WTC11 (cell line): ENCODE data around the gene COMMD9.

Source experiments
- CREB1 ChIP-seq: sonication (generic); formaldehyde crosslinking; IDR thresholded peaks from 2 replicates; pipeline ENCODE4 v1.8.0; 2023; ENCODE audit warnings: mild to moderate bottlenecking, missing genetic modification reagents
- EMX1 ChIP-seq: fragments of 250-450 bp; sonication (Bioruptor Pico); IDR thresholded peaks from 2 replicates; pipeline ENCODE4 v1.8.0; 2021; ENCODE audit warnings: mild to moderate bottlenecking
- NFYB ChIP-seq: sonication (generic); formaldehyde crosslinking; conservative IDR thresholded peaks from 2 replicates; pipeline ENCODE4 v1.8.0; 2022; ENCODE audit warnings: low read depth, missing genetic modification reagents
- SP1 ChIP-seq: sonication (generic); formaldehyde crosslinking; conservative IDR thresholded peaks from 2 replicates; pipeline ENCODE4 v1.8.1; 2022; ENCODE audit warnings: missing genetic modification reagents
- TCF7 ChIP-seq: sonication (generic); formaldehyde crosslinking; IDR thresholded peaks from 2 replicates; pipeline ENCODE4 v1.8.0; 2022; ENCODE audit warnings: mild to moderate bottlenecking, low read depth, missing genetic modification reagents, moderate library complexity
- TEAD1 ChIP-seq: sonication (generic); formaldehyde crosslinking; IDR thresholded peaks from 2 replicates; pipeline ENCODE4 v1.8.0; 2022; ENCODE audit warnings: mild to moderate bottlenecking, missing genetic modification reagents
- ZNF138 ChIP-seq: sonication (generic); formaldehyde crosslinking; conservative IDR thresholded peaks from 2 replicates; pipeline ENCODE4 v1.8.1; 2022; ENCODE audit warnings: mild to moderate bottlenecking, moderate library complexity, missing genetic modification reagents
- TF ChIP-seq, protein P1 (sequence below): fragments of 200-600 bp; IDR thresholded peaks from 2 replicates; pipeline ENCODE4 v1.8.0; 2022; ENCODE audit warnings: antibody characterized with exemption
- TF ChIP-seq, protein P2 (sequence below): sonication (generic); formaldehyde crosslinking; IDR thresholded peaks from 2 replicates; pipeline ENCODE4 v1.8.0; 2022; ENCODE audit warnings: mild to moderate bottlenecking, missing genetic modification reagents
- TF ChIP-seq, protein P3 (sequence below): sonication (generic); formaldehyde crosslinking; IDR thresholded peaks from 2 replicates; pipeline ENCODE4 v1.8.0; 2022; ENCODE audit warnings: mild to moderate bottlenecking, missing genetic modification reagents
- TF ChIP-seq, protein P4 (sequence below): sonication (generic); formaldehyde crosslinking; IDR thresholded peaks from 2 replicates; pipeline ENCODE4 v1.8.1; 2023; ENCODE audit warnings: mild to moderate bottlenecking, missing genetic modification reagents, moderate library complexity
- TF ChIP-seq, protein P5 (sequence below): sonication (generic); formaldehyde crosslinking; IDR thresholded peaks from 2 replicates; pipeline ENCODE4 v1.8.0; 2023; ENCODE audit warnings: mild to moderate bottlenecking, missing genetic modification reagents
- TF ChIP-seq, protein P6 (sequence below): sonication (generic); formaldehyde crosslinking; IDR thresholded peaks from 2 replicates; pipeline ENCODE4 v1.8.1; 2022; ENCODE audit warnings: mild to moderate bottlenecking, moderate library complexity, missing genetic modification reagents

DNA sequence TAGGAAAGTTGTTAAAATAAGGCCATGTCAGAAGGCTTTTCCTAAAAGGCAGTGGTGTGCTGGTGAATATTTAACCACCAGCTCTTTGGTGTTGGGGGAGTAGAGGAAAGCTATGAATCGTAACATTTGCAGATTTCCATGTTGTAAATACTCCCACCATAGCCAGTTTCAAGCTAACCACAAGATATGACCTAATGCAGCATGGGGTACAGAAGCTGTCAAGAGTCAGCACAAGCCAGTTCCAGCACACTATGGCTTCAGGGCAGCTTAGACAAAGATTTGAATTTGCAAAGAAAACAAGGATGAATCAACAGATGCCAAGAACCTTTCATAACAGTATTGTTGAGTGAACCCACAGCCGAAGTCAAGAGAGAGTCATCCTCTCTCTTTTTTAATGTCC lies 40.0 kb downstream of the COMMD9 start:
- TF ChIP-seq, protein P1, sequence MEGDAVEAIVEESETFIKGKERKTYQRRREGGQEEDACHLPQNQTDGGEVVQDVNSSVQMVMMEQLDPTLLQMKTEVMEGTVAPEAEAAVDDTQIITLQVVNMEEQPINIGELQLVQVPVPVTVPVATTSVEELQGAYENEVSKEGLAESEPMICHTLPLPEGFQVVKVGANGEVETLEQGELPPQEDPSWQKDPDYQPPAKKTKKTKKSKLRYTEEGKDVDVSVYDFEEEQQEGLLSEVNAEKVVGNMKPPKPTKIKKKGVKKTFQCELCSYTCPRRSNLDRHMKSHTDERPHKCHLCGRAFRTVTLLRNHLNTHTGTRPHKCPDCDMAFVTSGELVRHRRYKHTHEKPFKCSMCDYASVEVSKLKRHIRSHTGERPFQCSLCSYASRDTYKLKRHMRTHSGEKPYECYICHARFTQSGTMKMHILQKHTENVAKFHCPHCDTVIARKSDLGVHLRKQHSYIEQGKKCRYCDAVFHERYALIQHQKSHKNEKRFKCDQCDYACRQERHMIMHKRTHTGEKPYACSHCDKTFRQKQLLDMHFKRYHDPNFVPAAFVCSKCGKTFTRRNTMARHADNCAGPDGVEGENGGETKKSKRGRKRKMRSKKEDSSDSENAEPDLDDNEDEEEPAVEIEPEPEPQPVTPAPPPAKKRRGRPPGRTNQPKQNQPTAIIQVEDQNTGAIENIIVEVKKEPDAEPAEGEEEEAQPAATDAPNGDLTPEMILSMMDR = no peak
- TF ChIP-seq TCF7 (CRISPR knock-in tag) (no peak), SP1 (no peak), CREB1 (CRISPR knock-in tag) (no peak), NFYB (no peak), ZNF138 (CRISPR knock-in tag) (no peak), TEAD1 (CRISPR knock-in tag) (no peak), EMX1 (no peak)
- TF ChIP-seq, protein P2, sequence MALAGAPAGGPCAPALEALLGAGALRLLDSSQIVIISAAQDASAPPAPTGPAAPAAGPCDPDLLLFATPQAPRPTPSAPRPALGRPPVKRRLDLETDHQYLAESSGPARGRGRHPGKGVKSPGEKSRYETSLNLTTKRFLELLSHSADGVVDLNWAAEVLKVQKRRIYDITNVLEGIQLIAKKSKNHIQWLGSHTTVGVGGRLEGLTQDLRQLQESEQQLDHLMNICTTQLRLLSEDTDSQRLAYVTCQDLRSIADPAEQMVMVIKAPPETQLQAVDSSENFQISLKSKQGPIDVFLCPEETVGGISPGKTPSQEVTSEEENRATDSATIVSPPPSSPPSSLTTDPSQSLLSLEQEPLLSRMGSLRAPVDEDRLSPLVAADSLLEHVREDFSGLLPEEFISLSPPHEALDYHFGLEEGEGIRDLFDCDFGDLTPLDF (CRISPR knock-in tag) = no peak
- TF ChIP-seq, protein P3, sequence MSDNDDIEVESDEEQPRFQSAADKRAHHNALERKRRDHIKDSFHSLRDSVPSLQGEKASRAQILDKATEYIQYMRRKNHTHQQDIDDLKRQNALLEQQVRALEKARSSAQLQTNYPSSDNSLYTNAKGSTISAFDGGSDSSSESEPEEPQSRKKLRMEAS (CRISPR knock-in tag) = no peak
- TF ChIP-seq, protein P4, sequence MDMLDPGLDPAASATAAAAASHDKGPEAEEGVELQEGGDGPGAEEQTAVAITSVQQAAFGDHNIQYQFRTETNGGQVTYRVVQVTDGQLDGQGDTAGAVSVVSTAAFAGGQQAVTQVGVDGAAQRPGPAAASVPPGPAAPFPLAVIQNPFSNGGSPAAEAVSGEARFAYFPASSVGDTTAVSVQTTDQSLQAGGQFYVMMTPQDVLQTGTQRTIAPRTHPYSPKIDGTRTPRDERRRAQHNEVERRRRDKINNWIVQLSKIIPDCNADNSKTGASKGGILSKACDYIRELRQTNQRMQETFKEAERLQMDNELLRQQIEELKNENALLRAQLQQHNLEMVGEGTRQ (CRISPR knock-in tag) = no peak
- TF ChIP-seq, protein P5, sequence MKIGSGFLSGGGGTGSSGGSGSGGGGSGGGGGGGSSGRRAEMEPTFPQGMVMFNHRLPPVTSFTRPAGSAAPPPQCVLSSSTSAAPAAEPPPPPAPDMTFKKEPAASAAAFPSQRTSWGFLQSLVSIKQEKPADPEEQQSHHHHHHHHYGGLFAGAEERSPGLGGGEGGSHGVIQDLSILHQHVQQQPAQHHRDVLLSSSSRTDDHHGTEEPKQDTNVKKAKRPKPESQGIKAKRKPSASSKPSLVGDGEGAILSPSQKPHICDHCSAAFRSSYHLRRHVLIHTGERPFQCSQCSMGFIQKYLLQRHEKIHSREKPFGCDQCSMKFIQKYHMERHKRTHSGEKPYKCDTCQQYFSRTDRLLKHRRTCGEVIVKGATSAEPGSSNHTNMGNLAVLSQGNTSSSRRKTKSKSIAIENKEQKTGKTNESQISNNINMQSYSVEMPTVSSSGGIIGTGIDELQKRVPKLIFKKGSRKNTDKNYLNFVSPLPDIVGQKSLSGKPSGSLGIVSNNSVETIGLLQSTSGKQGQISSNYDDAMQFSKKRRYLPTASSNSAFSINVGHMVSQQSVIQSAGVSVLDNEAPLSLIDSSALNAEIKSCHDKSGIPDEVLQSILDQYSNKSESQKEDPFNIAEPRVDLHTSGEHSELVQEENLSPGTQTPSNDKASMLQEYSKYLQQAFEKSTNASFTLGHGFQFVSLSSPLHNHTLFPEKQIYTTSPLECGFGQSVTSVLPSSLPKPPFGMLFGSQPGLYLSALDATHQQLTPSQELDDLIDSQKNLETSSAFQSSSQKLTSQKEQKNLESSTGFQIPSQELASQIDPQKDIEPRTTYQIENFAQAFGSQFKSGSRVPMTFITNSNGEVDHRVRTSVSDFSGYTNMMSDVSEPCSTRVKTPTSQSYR (CRISPR knock-in tag) = no peak
- TF ChIP-seq, protein P6, sequence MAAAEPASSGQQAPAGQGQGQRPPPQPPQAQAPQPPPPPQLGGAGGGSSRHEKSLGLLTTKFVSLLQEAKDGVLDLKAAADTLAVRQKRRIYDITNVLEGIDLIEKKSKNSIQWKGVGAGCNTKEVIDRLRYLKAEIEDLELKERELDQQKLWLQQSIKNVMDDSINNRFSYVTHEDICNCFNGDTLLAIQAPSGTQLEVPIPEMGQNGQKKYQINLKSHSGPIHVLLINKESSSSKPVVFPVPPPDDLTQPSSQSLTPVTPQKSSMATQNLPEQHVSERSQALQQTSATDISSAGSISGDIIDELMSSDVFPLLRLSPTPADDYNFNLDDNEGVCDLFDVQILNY (CRISPR knock-in tag) = no peak
